Fibroblast of skin of abdomen (primary cell): ENCODE measurements around the gene CLCN2.

Experiments
- DNase-seq: peaks from one replicate; pipeline ENCODE4 v3.0.0-alpha.2; 2013

Gene CLCN2

GRCh38 chr3:184359610-184360009, 1.8 kb downstream of the CLCN2 start:
- no peak for DNase-seq

- no peak for DNase-seq
These were observed 2.5 kb downstream of the CLCN2 start for GRCh38 chr3:184358921-184359350.

GRCh38 chr3:184358124-184358767, 3.2 kb downstream of the CLCN2 start:
- no peak for DNase-seq

- DNase-seq, result no peak
These were observed 3.9 kb downstream of the CLCN2 start for GRCh38 chr3:184357248-184358123.

GRCh38 chr3:184355261-184356040, 6.0 kb downstream of the CLCN2 start:
- no peak for DNase-seq

GRCh38 chr3:184354754-184355153, 6.7 kb downstream of the CLCN2 start:
- DNase-seq, result no peak

DNA sequence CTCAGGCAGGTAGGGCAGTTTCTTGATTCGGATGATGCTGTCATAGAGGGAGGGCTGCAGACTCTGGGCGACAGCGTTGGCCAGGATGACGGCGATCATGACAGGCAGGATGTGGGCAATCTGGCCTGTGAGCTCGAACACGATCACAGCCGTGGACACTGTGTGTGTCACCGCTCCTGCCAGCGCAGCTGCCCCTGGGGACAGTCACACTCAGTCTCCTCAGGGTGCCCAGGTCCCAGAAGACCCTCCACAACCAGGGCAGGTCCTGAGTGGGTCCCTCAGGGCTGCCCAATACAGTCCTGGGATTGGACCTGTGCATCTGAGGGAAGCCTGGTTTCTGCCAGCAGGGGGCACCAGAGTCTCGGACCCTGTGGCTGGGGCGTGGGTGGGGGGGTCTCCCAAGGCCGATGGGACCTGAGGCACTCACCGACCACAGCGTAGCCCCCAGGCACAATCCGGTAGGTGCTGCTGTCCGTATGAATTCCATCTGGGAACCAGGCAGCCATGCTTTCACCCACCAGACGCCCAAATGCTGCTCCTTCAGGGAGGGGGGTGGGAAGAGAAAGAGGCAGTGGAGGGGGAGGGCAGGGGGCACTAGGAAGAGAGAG, 7.2 kb downstream of the CLCN2 start:
- peak; percentile 20 for DNase-seq

DNA sequence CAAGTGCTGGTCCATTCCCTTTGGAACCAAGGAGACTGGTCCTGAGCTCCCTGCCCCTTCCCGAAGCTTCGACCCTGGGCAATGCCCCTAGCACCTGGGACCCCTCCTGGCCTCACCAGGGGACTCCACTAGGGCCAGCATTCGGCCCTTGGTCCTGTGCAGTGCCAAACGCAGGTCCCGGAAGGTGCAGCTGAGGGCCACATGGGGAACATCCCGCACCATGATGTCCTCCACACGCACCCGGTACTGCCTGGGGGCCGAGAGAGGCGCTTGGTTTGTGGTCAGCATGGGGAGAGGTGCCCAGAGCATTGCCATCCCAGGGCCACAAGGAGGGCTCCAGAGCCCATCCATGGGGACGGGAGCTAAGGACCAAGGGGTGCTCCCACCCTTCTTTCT, 7.9 kb downstream of the CLCN2 start:
- DNase-seq, result no peak

GRCh38 chr3:184352897-184353545, 8.4 kb downstream of the CLCN2 start:
- DNase-seq, result no peak

- no peak for DNase-seq
These were observed 9.1 kb downstream of the CLCN2 start for GRCh38 chr3:184352149-184352785.

DNA sequence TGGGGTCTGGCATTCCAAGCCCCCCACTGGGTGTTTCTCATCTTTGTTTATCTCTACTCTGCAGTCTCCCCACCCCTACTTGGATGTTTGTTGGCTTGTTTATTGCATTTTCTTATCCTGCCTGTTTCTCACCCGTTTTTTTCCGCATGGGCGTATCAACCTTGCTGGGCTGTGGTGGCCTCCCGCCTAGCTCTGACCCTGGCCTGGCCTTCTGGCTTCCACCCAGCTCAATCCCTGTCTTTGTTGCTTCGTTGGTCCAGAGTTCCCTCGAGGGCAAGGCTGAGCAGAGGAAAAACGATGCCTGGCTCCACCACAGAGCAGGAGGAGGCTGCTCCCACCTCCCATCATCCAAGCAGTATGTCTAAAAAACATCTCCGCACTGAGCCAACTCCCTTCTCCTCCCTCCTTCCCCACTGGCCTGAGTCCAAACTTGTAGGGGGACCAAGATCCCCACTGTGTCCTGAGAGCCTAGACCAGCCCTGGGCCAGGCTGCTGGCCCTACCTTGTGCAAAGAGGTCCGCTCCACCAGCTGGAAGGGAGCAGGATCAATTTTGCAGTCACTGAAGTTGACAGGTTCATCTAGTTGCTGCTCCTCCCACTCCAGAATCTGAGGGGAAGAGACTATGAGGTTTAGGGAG, 9.8 kb downstream of the CLCN2 start:
- DNase-seq, result no peak

- DNase-seq, result no peak
These were observed 10.8 kb downstream of the CLCN2 start for GRCh38 chr3:184350618-184351017.

GRCh38 chr3:184349563-184350470, 11.6 kb downstream of the CLCN2 start:
- DNase-seq, result no peak

- DNase-seq, result no peak
These were observed 13.4 kb downstream of the CLCN2 start for GRCh38 chr3:184348057-184348382.

- peak; percentile 55 for DNase-seq
These were observed 13.9 kb downstream of the CLCN2 start for GRCh38 chr3:184347321-184348056.

- DNase-seq, result no peak
These were observed 14.8 kb downstream of the CLCN2 start for GRCh38 chr3:184346480-184347190.

- DNase-seq, result peak; percentile 48
These were observed 15.9 kb downstream of the CLCN2 start for GRCh38 chr3:184345317-184346144.
